ENCODE measurements around the gene BCR. TPM values are rescaled to one million over a fixed set of nuclear protein-coding genes. Genes with fewer than 3 reads are reported as not detected.

The BCR gene
- total and polyA plus RNA-seq, 2 of the 8 experiments (the other 6 are each of a cell fraction or from before 2014, with no cell fraction given), result 66.7 to 130 TPM

GRCh38 chr22:23142546-23143105, 37.7 kb upstream of the BCR start:
- H2AFZ ChIP-seq (ENCODE audit: low read length), result no peak overlapping the region
- CTCF ChIA-PET (ENCODE audit: partially characterized antibody), result interaction anchor here (0.9 to 2.5 kb wide), 6 partner anchors 11 to 149 kb away, joined by 3 to 12 read pairs (median 5); no protein-coding TSS in a partner anchor
- H3K4ac ChIP-seq (replicated peaks; ENCODE audit: insufficient read length, low read depth, low read length), result no peak overlapping the region
- POLR2A ChIA-PET (ENCODE audit: partially characterized antibody), result no interaction called here
- DNase-seq (ENCODE audit: low read depth in 1 of 2, low spot score in 2 of 2), result no peak
- H3K4me3 ChIP-seq (ENCODE audit: extremely low read depth in 1 of 4, insufficient read depth in 2 of 4, low read depth in 3 of 4, low read length in 4 of 4), result no peak overlapping the region
- H4K91ac ChIP-seq (replicated peaks; ENCODE audit: insufficient read length, low read length), result no peak overlapping the region
- H3K79me2 ChIP-seq (ENCODE audit: control insufficient read depth in 1 of 2, insufficient read depth in 2 of 2, low read length in 2 of 2), result no peaks in the 10 kb centered on the region
- H3K18ac ChIP-seq (ENCODE audit: extremely low read depth, low read length), result no peak overlapping the region
- no peaks in the 10 kb centered on the region for H3K9me3 ChIP-seq (ENCODE audit: insufficient read depth in 2 of 2, low read depth in 1 of 2, low read length in 1 of 2)
- no peak overlapping the region for H3K27ac ChIP-seq (ENCODE audit: low read depth, low read length)
- no peaks in the 10 kb centered on the region for H3K36me3 ChIP-seq (ENCODE audit: control insufficient read depth in 2 of 4, insufficient read depth in 4 of 4, low read length in 3 of 4)
- H3K23ac ChIP-seq (ENCODE audit: insufficient read length), result no peak overlapping the region
- H4K8ac ChIP-seq (ENCODE audit: extremely low read depth, insufficient read depth, low read length), result no peak overlapping the region
- H2AK5ac ChIP-seq (ENCODE audit: low read depth, low read length), result 0 out of 2 replicates have a peak overlapping the region, but pooled peaks have one; percentile 9
- no peaks in the 10 kb centered on the region for H4K20me1 ChIP-seq (replicated peaks in 1 of 2; ENCODE audit: control insufficient read depth in 1 of 2, insufficient read depth in 2 of 2, low read length in 2 of 2)
- peak overlapping the region in 1 of 2 experiments; percentile 37; a peak in 1 of 4 replicates for H3K4me2 ChIP-seq (ENCODE audit: insufficient read depth in 1 of 2, low read depth in 2 of 2, low read length in 2 of 2)
- WGBS, 2 experiments (ENCODE audit: extremely low coverage in 1 of 2, insufficient coverage in 1 of 2, insufficient read length in 1 of 2, insufficient replicate concordance in 2 of 2, low coverage in 1 of 2, low lambda C conversion rate in 2 of 2, missing lambda C conversion rate in 1 of 2), result 88% methylated on average over 7 of the region's 9 CpGs; no CpG with 5 or more reads in 1 of the 2 experiments
- H3K56ac ChIP-seq (replicated peaks; ENCODE audit: insufficient read length, low read depth, low read length), result no peak overlapping the region
- TF ChIP-seq CBX5 (IDR thresholded peaks at IDR 0.05; ENCODE audit: low read depth, low read length) (no peak), EZH2 (IDR thresholded peaks at IDR 0.05; ENCODE audit: low read depth, low read length, severe bottlenecking) (no peak), KDM4A (IDR thresholded peaks at IDR 0.05; ENCODE audit: low read depth, low read length, severe bottlenecking) (no peak)
- H3K4me1 ChIP-seq (replicated peaks in 1 of 4; ENCODE audit: control insufficient read depth in 3 of 4, insufficient read depth in 4 of 4, low read length in 3 of 4), result peaks cover 0 to 10% (median 4%) of the 10 kb centered on the region in 4 experiments; a peak in 4 of 7 replicates
- H2BK120ac ChIP-seq (replicated peaks; ENCODE audit: low read depth, low read length), result no peak overlapping the region
- peaks cover 0 to 14% (median 7%) of the 10 kb centered on the region in 4 experiments; a peak in 5 of 7 replicates for H3K27me3 ChIP-seq (replicated peaks in 1 of 4; ENCODE audit: control insufficient read depth in 3 of 4, extremely low read depth in 1 of 4, insufficient read depth in 3 of 4, low read length in 3 of 4)
- H2BK15ac ChIP-seq (ENCODE audit: low read length), result no peak overlapping the region
- no peak overlapping the region for H3K9ac ChIP-seq (replicated peaks in 1 of 4; ENCODE audit: extremely low read depth in 1 of 4, low read depth in 3 of 4, low read length in 3 of 4)
- no peak for FAIRE-seq
- no peaks in the 10 kb centered on the region for H3K79me1 ChIP-seq (ENCODE audit: low read depth, low read length)
- H2BK12ac ChIP-seq (ENCODE audit: low read depth, low read length), result no peak overlapping the region
- H4K5ac ChIP-seq (ENCODE audit: insufficient read length, low read depth, low read length), result no peak overlapping the region
- peaks cover 6% of the 10 kb centered on the region; the same call in 1 of the 2 replicates for H3K23me2 ChIP-seq (ENCODE audit: low read depth, low read length)
- H2BK5ac ChIP-seq (ENCODE audit: low read depth, low read length), result no peak overlapping the region
- H3K14ac ChIP-seq (ENCODE audit: insufficient read length), result no peak overlapping the region
- no peak overlapping the region for H2BK20ac ChIP-seq (ENCODE audit: low read length)

Measured in H1 (cell line).